A673 (cell line): ENCODE data around the gene SRSF12.

Experiments
- CTCF ChIP-seq: fragments of 300-800, 200-600 bp; sonication (generic); conservative IDR thresholded peaks from 2 replicates; pipeline ENCODE4 v1.5.1; 2017; ENCODE audit warnings: low read depth, mild to moderate bottlenecking, antibody characterized with exemption, low read length, moderate library complexity, mixed read lengths
- EZH2 ChIP-seq: fragments of 200-600 bp; sonication (generic); IDR thresholded peaks from 2 replicates; pipeline ENCODE4 v1.6.1; 2017; ENCODE audit warnings: borderline replicate concordance, low read depth, mild to moderate bottlenecking, mixed read lengths, antibody characterized with exemption, low read length; ENCODE audit not compliant: poor library complexity, severe bottlenecking

- no peak for TF ChIP-seq CTCF
- no peak for TF ChIP-seq EZH2
Observed at GRCh38 chr6:89050155-89050554, 67.7 kb downstream of the SRSF12 start.
